GM23338 (cell line): ENCODE results near the gene PACSIN3. TPM values are rescaled to one million over a fixed set of nuclear protein-coding genes. Genes with fewer than 3 reads are reported as not detected.

Source experiments
- ATAC-seq: fragments of 200-7000 bp; cut with Tn5 transposase; 3 replicates; pipeline ENCODE4 v1.9.1; 2020
- DNase-seq: peaks from one replicate; pipeline ENCODE4 v3.0.0-alpha.2; 2015; ENCODE audit warnings: low spot score
- H2AFZ ChIP-seq: fragments of 200-600 bp; sonication (generic); 2 replicates; pipeline ENCODE4 v1.8.0; 2016; ENCODE audit warnings: antibody characterized with exemption, mild to moderate bottlenecking, moderate library complexity
- H3F3A ChIP-seq: fragments of 200-600 bp; sonication (generic); replicated peaks from 2 replicates; pipeline ENCODE4 v1.8.0; 2017; ENCODE audit warnings: antibody characterized with exemption, mixed run types, low read depth
- H3K27ac ChIP-seq: fragments of 200-600 bp; sonication (generic); 2 replicates; pipeline ENCODE4 v1.6.1; 2016; ENCODE audit warnings: low read depth
- H3K27me3 ChIP-seq: fragments of 200-600 bp; sonication (generic); 2 replicates; pipeline ENCODE4 v1.8.0; 2016; ENCODE audit warnings: mild to moderate bottlenecking, mixed run types, moderate library complexity; ENCODE audit not compliant: insufficient read depth
- H3K36me3 ChIP-seq: fragments of 200-600 bp; sonication (generic); 2 replicates; pipeline ENCODE4 v1.8.0; 2016; ENCODE audit warnings: mild to moderate bottlenecking; ENCODE audit not compliant: insufficient read depth
- H3K4me1 ChIP-seq: fragments of 200-600 bp; sonication (generic); 2 replicates; pipeline ENCODE4 v1.8.0; 2016; ENCODE audit warnings: mild to moderate bottlenecking, moderate library complexity; ENCODE audit not compliant: insufficient read depth
- H3K4me2 ChIP-seq: fragments of 200-600 bp; sonication (generic); 2 replicates; pipeline ENCODE4 v1.7.1; 2017; ENCODE audit warnings: mixed run types
- H3K4me3 ChIP-seq: fragments of 200-600 bp; sonication (generic); 2 replicates; pipeline ENCODE4 v1.6.1; 2016; ENCODE audit warnings: mixed run types
- H3K79me2 ChIP-seq: fragments of 200-600 bp; sonication (generic); replicated peaks from 2 replicates; pipeline ENCODE4 v1.8.0; 2017; ENCODE audit warnings: mild to moderate bottlenecking; ENCODE audit not compliant: insufficient read depth
- H3K9me2 ChIP-seq: fragments of 200-600 bp; sonication (generic); 2 replicates; pipeline ENCODE4 v1.8.0; 2017; ENCODE audit not compliant: insufficient read depth
- H4K20me1 ChIP-seq: fragments of 200-600 bp; sonication (generic); replicated peaks from 2 replicates; pipeline ENCODE4 v1.8.0; 2017; ENCODE audit warnings: mild to moderate bottlenecking; ENCODE audit not compliant: insufficient read depth
- H3K27ac Mint-ChIP-seq: 2 replicates; pipeline ENCODE4 v1.8.0; 2020; ENCODE audit warnings: inconsistent platforms, mild to moderate bottlenecking, moderate library complexity, mixed read lengths
- H3K27me3 Mint-ChIP-seq: 3 replicates; pipeline ENCODE4 v1.8.0; 2022; ENCODE audit warnings: low read depth, mild to moderate bottlenecking, moderate library complexity, mixed read lengths, inconsistent platforms; ENCODE audit not compliant: insufficient read depth, poor library complexity
- H3K36me3 Mint-ChIP-seq: 3 replicates; pipeline ENCODE4 v1.8.0; 2021; ENCODE audit warnings: low read depth, mild to moderate bottlenecking, inconsistent platforms, moderate library complexity, mixed read lengths
- H3K4me1 Mint-ChIP-seq: 3 replicates; pipeline ENCODE4 v1.8.0; 2020; ENCODE audit warnings: mild to moderate bottlenecking, inconsistent platforms, mixed read lengths
- H3K4me3 Mint-ChIP-seq: 3 replicates; pipeline ENCODE4 v1.8.0; 2021; ENCODE audit warnings: moderate library complexity, mild to moderate bottlenecking, inconsistent platforms, mixed read lengths
- H3K9me3 Mint-ChIP-seq: 3 replicates; pipeline ENCODE4 v1.8.0; 2020; ENCODE audit warnings: moderate library complexity, mild to moderate bottlenecking, inconsistent platforms, mixed read lengths
- CREB1 ChIP-seq: fragments of 250-450 bp; sonication (Bioruptor Pico); IDR thresholded peaks from 2 replicates; pipeline ENCODE4 v1.5.0; 2020; ENCODE audit warnings: low read depth, mild to moderate bottlenecking, moderate library complexity
- EZH2 ChIP-seq: fragments of 200-600 bp; sonication (generic); IDR thresholded peaks from one replicate; pipeline ENCODE4 v1.8.0; 2017; ENCODE audit warnings: antibody characterized with exemption, mild to moderate bottlenecking, low read depth; ENCODE audit not compliant: unreplicated experiment
- EZH2phosphoT487 ChIP-seq: fragments of 200-600 bp; sonication (generic); IDR thresholded peaks from one replicate; pipeline ENCODE4 v1.8.1; 2018; ENCODE audit warnings: antibody characterized with exemption; ENCODE audit not compliant: unreplicated experiment
- JUNB ChIP-seq: IDR thresholded peaks from one replicate; pipeline ENCODE4 v1.6.1; 2016; ENCODE audit warnings: antibody characterized with exemption; ENCODE audit not compliant: unreplicated experiment
- NANOG ChIP-seq: IDR thresholded peaks from 2 replicates; pipeline ENCODE4 v1.6.1; 2016; ENCODE audit warnings: antibody characterized with exemption, borderline replicate concordance
- POLR2AphosphoS5 ChIP-seq: IDR thresholded peaks from 2 replicates; pipeline ENCODE4 v1.6.1; 2016; ENCODE audit warnings: antibody characterized with exemption, low read depth
- STAT1 ChIP-seq: IDR thresholded peaks from one replicate; pipeline ENCODE4 v1.6.1; 2016; ENCODE audit warnings: antibody characterized with exemption; ENCODE audit not compliant: unreplicated experiment
- ZNF114 ChIP-seq: fragments of 250-450 bp; sonication (Bioruptor Pico); IDR thresholded peaks from 2 replicates; pipeline ENCODE4 v1.5.0; 2020; ENCODE audit warnings: mild to moderate bottlenecking, moderate library complexity
- ZNF331 ChIP-seq: fragments of 250-450 bp; sonication (Bioruptor Pico); IDR thresholded peaks from 2 replicates; pipeline ENCODE4 v1.5.0; 2020; ENCODE audit warnings: low read depth, mild to moderate bottlenecking, moderate library complexity
- polyA plus RNA-seq: library from polyadenylated mRNA; unstranded; fragments of >200 nt; fragmentation: Nextera tagmentation; extraction: Ambion mirVana; gene quantifications from 2 replicates; pipeline ENCODE4 v1.2.1, GENCODE V29; 2016
- total RNA-seq: library from RNA; depleted of rRNA; stranded (reverse); fragments of >200 nt; shearing (Covaris generic); gene quantifications from 2 replicates; pipeline ENCODE4 v1.2.3, GENCODE V29; 2014
- TF ChIP-seq, protein P1 (sequence below): IDR thresholded peaks from 2 replicates; pipeline ENCODE4 v1.6.1; 2016; ENCODE audit warnings: antibody characterized with exemption
- TF ChIP-seq, protein P2 (sequence below): fragments of 250-450 bp; sonication (Bioruptor Pico); IDR thresholded peaks from 2 replicates; pipeline ENCODE4 v1.5.0; 2020; ENCODE audit warnings: mild to moderate bottlenecking, moderate library complexity
- TF ChIP-seq, protein P3 (sequence below), 2 experiments: fragments of 200-600 bp in 1 of 2; sonication (generic) in 1 of 2; conservative IDR thresholded peaks; 2 replicates each; pipeline versions ENCODE4 v1.5.1 to v1.6.1; 2016 to 2017; ENCODE audit warnings: antibody characterized with exemption in 2 of 2, low read depth in 2 of 2, mild to moderate bottlenecking in 2 of 2, moderate library complexity in 1 of 2
- TF ChIP-seq, protein P4 (sequence below): IDR thresholded peaks from one replicate; pipeline ENCODE4 v1.6.1; 2018; ENCODE audit warnings: antibody characterized with exemption; ENCODE audit not compliant: unreplicated experiment

Gene PACSIN3
- total and polyA plus RNA-seq, 2 experiments from 2014 or later, result 39.6 to 72.1 TPM

DNA sequence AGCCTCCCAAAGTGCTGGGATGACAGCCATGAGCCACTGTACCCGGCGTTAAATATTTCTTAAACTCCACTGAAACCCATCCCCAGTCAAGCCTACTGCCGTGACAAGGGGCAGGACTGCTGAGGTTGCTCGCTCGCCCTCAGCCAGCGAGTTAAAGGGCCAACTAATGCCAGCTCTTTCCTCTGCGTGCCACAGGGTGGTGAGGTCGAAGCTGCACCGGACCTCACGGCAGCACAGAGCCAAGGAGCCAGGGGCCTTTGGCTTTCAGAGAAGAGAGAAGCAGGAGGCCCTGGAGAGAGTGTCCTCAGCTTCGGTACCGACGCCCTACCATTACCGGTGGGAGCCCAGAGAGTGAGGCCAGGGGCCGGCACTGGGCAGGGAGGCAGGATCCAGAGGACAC is 22.3 kb downstream of the PACSIN3 start (continued):
- TF ChIP-seq, protein P1, sequence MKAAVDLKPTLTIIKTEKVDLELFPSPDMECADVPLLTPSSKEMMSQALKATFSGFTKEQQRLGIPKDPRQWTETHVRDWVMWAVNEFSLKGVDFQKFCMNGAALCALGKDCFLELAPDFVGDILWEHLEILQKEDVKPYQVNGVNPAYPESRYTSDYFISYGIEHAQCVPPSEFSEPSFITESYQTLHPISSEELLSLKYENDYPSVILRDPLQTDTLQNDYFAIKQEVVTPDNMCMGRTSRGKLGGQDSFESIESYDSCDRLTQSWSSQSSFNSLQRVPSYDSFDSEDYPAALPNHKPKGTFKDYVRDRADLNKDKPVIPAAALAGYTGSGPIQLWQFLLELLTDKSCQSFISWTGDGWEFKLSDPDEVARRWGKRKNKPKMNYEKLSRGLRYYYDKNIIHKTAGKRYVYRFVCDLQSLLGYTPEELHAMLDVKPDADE, result no peak

DNA sequence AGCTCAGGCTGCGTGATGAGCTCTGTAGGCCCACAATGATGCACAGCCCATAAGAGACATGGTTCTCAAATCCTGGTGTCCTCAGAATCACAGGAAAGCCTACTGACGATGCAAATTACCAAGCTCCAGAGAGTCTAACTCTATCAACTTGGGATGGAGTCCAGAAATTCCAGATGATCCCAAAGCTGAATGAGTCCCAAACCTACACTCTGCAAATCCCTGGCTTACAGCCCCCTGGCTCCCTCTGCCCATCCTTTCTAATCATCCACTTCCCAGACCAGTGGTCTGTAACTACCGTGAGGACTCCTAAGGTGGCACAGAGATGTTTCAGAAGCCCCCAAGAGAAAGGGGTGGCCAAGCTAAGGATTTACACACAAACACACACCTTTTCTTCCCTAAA is 23.0 kb downstream of the PACSIN3 start:
- peaks cover 43% of the 10 kb centered on the region for H3K36me3 Mint-ChIP-seq
- ATAC-seq (no peak), DNase-seq (no peak)
- Histone ChIP-seq H3K4me2 (no peak overlapping the region), H3K36me3 (peaks cover 19% of the 10 kb centered on the region), H3K27ac (no peak overlapping the region; the same call in 1 of the 2 replicates), H4K20me1 (peaks cover 7% of the 10 kb centered on the region; the same call in 1 of the 2 replicates), H3K4me3 (no peak overlapping the region), H3K27me3 (no peaks in the 10 kb centered on the region), H3F3A (peaks cover 10% of the 10 kb centered on the region), H3K4me1 (0 out of 2 replicates have a peak, but pooled peaks cover 3% of the 10 kb centered on the region), H3K79me2 (no peaks in the 10 kb centered on the region), H3K9me2 (no peaks in the 10 kb centered on the region), H2AFZ (no peak overlapping the region)
- H3K4me1 Mint-ChIP-seq, result peaks cover 3% of the 10 kb centered on the region; the same call in 1 of the 3 replicates
- H3K4me3 Mint-ChIP-seq, result no peak overlapping the region
- H3K9me3 Mint-ChIP-seq, result no peaks in the 10 kb centered on the region
- peaks cover 6% of the 10 kb centered on the region for H3K27me3 Mint-ChIP-seq
- no peak overlapping the region for H3K27ac Mint-ChIP-seq
- TF ChIP-seq, protein P2, sequence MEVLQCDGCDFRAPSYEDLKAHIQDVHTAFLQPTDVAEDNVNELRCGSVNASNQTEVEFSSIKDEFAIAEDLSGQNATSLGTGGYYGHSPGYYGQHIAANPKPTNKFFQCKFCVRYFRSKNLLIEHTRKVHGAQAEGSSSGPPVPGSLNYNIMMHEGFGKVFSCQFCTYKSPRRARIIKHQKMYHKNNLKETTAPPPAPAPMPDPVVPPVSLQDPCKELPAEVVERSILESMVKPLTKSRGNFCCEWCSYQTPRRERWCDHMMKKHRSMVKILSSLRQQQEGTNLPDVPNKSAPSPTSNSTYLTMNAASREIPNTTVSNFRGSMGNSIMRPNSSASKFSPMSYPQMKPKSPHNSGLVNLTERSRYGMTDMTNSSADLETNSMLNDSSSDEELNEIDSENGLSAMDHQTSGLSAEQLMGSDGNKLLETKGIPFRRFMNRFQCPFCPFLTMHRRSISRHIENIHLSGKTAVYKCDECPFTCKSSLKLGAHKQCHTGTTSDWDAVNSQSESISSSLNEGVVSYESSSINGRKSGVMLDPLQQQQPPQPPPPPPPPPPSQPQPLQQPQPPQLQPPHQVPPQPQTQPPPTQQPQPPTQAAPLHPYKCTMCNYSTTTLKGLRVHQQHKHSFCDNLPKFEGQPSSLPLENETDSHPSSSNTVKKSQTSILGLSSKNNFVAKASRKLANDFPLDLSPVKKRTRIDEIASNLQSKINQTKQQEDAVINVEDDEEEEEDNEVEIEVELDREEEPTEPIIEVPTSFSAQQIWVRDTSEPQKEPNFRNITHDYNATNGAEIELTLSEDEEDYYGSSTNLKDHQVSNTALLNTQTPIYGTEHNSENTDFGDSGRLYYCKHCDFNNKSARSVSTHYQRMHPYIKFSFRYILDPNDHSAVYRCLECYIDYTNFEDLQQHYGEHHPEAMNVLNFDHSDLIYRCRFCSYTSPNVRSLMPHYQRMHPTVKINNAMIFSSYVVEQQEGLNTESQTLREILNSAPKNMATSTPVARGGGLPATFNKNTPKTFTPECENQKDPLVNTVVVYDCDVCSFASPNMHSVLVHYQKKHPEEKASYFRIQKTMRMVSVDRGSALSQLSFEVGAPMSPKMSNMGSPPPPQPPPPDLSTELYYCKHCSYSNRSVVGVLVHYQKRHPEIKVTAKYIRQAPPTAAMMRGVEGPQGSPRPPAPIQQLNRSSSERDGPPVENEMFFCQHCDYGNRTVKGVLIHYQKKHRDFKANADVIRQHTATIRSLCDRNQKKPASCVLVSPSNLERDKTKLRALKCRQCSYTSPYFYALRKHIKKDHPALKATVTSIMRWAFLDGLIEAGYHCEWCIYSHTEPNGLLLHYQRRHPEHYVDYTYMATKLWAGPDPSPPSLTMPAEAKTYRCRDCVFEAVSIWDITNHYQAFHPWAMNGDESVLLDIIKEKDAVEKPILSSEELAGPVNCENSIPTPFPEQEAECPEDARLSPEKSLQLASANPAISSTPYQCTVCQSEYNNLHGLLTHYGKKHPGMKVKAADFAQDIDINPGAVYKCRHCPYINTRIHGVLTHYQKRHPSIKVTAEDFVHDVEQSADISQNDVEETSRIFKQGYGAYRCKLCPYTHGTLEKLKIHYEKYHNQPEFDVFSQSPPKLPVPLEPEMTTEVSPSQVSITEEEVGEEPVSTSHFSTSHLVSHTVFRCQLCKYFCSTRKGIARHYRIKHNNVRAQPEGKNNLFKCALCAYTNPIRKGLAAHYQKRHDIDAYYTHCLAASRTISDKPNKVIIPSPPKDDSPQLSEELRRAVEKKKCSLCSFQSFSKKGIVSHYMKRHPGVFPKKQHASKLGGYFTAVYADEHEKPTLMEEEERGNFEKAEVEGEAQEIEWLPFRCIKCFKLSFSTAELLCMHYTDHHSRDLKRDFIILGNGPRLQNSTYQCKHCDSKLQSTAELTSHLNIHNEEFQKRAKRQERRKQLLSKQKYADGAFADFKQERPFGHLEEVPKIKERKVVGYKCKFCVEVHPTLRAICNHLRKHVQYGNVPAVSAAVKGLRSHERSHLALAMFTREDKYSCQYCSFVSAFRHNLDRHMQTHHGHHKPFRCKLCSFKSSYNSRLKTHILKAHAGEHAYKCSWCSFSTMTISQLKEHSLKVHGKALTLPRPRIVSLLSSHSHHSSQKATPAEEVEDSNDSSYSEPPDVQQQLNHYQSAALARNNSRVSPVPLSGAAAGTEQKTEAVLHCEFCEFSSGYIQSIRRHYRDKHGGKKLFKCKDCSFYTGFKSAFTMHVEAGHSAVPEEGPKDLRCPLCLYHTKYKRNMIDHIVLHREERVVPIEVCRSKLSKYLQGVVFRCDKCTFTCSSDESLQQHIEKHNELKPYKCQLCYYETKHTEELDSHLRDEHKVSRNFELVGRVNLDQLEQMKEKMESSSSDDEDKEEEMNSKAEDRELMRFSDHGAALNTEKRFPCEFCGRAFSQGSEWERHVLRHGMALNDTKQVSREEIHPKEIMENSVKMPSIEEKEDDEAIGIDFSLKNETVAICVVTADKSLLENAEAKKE (CRISPR knock-in tag), result no peak
- no peak for TF ChIP-seq POLR2AphosphoS5
- TF ChIP-seq NANOG, result no peak
- TF ChIP-seq ZNF114 (CRISPR knock-in tag), result no peak
- TF ChIP-seq, protein P3, sequence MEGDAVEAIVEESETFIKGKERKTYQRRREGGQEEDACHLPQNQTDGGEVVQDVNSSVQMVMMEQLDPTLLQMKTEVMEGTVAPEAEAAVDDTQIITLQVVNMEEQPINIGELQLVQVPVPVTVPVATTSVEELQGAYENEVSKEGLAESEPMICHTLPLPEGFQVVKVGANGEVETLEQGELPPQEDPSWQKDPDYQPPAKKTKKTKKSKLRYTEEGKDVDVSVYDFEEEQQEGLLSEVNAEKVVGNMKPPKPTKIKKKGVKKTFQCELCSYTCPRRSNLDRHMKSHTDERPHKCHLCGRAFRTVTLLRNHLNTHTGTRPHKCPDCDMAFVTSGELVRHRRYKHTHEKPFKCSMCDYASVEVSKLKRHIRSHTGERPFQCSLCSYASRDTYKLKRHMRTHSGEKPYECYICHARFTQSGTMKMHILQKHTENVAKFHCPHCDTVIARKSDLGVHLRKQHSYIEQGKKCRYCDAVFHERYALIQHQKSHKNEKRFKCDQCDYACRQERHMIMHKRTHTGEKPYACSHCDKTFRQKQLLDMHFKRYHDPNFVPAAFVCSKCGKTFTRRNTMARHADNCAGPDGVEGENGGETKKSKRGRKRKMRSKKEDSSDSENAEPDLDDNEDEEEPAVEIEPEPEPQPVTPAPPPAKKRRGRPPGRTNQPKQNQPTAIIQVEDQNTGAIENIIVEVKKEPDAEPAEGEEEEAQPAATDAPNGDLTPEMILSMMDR (conservative IDR thresholded peaks at IDR 0.05; ENCODE audit: low read depth in 2 of 2), result no peak
- TF ChIP-seq, protein P4, sequence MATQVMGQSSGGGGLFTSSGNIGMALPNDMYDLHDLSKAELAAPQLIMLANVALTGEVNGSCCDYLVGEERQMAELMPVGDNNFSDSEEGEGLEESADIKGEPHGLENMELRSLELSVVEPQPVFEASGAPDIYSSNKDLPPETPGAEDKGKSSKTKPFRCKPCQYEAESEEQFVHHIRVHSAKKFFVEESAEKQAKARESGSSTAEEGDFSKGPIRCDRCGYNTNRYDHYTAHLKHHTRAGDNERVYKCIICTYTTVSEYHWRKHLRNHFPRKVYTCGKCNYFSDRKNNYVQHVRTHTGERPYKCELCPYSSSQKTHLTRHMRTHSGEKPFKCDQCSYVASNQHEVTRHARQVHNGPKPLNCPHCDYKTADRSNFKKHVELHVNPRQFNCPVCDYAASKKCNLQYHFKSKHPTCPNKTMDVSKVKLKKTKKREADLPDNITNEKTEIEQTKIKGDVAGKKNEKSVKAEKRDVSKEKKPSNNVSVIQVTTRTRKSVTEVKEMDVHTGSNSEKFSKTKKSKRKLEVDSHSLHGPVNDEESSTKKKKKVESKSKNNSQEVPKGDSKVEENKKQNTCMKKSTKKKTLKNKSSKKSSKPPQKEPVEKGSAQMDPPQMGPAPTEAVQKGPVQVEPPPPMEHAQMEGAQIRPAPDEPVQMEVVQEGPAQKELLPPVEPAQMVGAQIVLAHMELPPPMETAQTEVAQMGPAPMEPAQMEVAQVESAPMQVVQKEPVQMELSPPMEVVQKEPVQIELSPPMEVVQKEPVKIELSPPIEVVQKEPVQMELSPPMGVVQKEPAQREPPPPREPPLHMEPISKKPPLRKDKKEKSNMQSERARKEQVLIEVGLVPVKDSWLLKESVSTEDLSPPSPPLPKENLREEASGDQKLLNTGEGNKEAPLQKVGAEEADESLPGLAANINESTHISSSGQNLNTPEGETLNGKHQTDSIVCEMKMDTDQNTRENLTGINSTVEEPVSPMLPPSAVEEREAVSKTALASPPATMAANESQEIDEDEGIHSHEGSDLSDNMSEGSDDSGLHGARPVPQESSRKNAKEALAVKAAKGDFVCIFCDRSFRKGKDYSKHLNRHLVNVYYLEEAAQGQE, result no peak
- no peak for TF ChIP-seq EZH2phosphoT487
- no peak for TF ChIP-seq STAT1
- TF ChIP-seq CREB1 (CRISPR knock-in tag), result no peak
- TF ChIP-seq EZH2, result no peak
- TF ChIP-seq JUNB, result no peak
- TF ChIP-seq ZNF331, result no peak
